ENCODE results near the gene RABEP2. TPM values are rescaled to one million over a fixed set of nuclear protein-coding genes. Genes with fewer than 3 reads are reported as not detected.
A peak's percentile ranks its signal among the peaks of the same experiment; 100 is the strongest.
"Not testable (repeated sequence)": the region's sequence is repeated elsewhere in the genome, so short reads cannot be mapped to it uniquely, and the experiment has no call there.

RABEP2 gene
- total RNA-seq, 1 experiment from 2014 or later: 17.5 TPM

- H3K27me3 ChIP-seq (ENCODE audit: insufficient read depth, low read length): no peaks in the 10 kb centered on the region
- Mint-ChIP-seq H3K36me3 (ENCODE audit: insufficient read depth in 1 of 3, low read depth in 3 of 3) (no peaks in the 10 kb centered on the region), H3K9me3 (no peaks in the 10 kb centered on the region), H3K4me1 (peaks cover 17 to 21% of the 10 kb centered on the region in 2 experiments), H3K27ac (no peak overlapping the region; a peak in 1 of 7 replicates), H3K27me3 (ENCODE audit: low read depth) (no peaks in the 10 kb centered on the region; the same call in 1 of the 2 replicates), H3K4me3 (no peak overlapping the region)
- H4K5ac ChIP-seq (ENCODE audit: insufficient read length, low read depth, low read length): no peak overlapping the region
- no peak overlapping the region for H3K4ac ChIP-seq (ENCODE audit: low read depth, low read length)
- H3K23ac ChIP-seq (ENCODE audit: insufficient read length, low read depth, low read length): no peak overlapping the region
- peaks cover 12% of the 10 kb centered on the region for H3K23me2 ChIP-seq (ENCODE audit: insufficient read length, low read depth, low read length, poor library complexity, severe bottlenecking)
- no peak overlapping the region for H4K8ac ChIP-seq (replicated peaks; ENCODE audit: insufficient read length, low read depth, low read length)
- H3K18ac ChIP-seq (ENCODE audit: insufficient read length, low read depth, low read length): no peak overlapping the region
- no peak overlapping the region for H4K91ac ChIP-seq (ENCODE audit: insufficient read length, low read depth, low read length)
- H2BK120ac ChIP-seq (ENCODE audit: low read depth, low read length, poor library complexity, severe bottlenecking): no peak overlapping the region
- no peak overlapping the region for H2BK20ac ChIP-seq (ENCODE audit: low read depth, low read length, poor library complexity, severe bottlenecking)
- no peak overlapping the region for H3T11ph ChIP-seq (ENCODE audit: low read length)
- no peak overlapping the region for H2AFZ ChIP-seq (ENCODE audit: low read length)
- no peaks in the 10 kb centered on the region for H3K9me3 ChIP-seq (ENCODE audit: control insufficient read depth, low read depth, low read length)
- H3K56ac ChIP-seq (ENCODE audit: insufficient read length, low read depth, low read length): no peak overlapping the region
- H3K4me2 ChIP-seq (ENCODE audit: insufficient read depth, insufficient read length, low read length): no peak overlapping the region
- no peak overlapping the region for H2BK15ac ChIP-seq (ENCODE audit: low read depth, low read length)
- no peaks in the 10 kb centered on the region for H3K4me1 ChIP-seq (ENCODE audit: insufficient read depth, low read length)
- no peak overlapping the region for H2BK12ac ChIP-seq (ENCODE audit: insufficient read length, low read depth, low read length)
- no peaks in the 10 kb centered on the region for H3K79me2 ChIP-seq (ENCODE audit: insufficient read depth, low read length)
- WGBS (ENCODE audit: extremely low coverage, insufficient read length, low lambda C conversion rate): no CpG with 5 or more reads among the region's 1 CpG
- H4K20me1 ChIP-seq (ENCODE audit: control insufficient read depth, insufficient read depth, insufficient read length): no peaks in the 10 kb centered on the region
- no peak for DNase-seq
- H3K27ac ChIP-seq (ENCODE audit: insufficient read length, low read depth, low read length): no peak overlapping the region
- H2BK5ac ChIP-seq (ENCODE audit: insufficient read length, low read length): no peak overlapping the region
- no peaks in the 10 kb centered on the region for H3K79me1 ChIP-seq (ENCODE audit: insufficient read depth, low read depth, low read length, poor library complexity, severe bottlenecking)
- TF ChIP-seq, protein P1, sequence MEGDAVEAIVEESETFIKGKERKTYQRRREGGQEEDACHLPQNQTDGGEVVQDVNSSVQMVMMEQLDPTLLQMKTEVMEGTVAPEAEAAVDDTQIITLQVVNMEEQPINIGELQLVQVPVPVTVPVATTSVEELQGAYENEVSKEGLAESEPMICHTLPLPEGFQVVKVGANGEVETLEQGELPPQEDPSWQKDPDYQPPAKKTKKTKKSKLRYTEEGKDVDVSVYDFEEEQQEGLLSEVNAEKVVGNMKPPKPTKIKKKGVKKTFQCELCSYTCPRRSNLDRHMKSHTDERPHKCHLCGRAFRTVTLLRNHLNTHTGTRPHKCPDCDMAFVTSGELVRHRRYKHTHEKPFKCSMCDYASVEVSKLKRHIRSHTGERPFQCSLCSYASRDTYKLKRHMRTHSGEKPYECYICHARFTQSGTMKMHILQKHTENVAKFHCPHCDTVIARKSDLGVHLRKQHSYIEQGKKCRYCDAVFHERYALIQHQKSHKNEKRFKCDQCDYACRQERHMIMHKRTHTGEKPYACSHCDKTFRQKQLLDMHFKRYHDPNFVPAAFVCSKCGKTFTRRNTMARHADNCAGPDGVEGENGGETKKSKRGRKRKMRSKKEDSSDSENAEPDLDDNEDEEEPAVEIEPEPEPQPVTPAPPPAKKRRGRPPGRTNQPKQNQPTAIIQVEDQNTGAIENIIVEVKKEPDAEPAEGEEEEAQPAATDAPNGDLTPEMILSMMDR (conservative IDR thresholded peaks at IDR 0.05): no peak
- H3K9ac ChIP-seq (ENCODE audit: extremely low read depth, insufficient read length, low read length): peak overlapping the region; percentile 18
- H2AK5ac ChIP-seq (ENCODE audit: insufficient read length, low read length): no peak overlapping the region
- H3K14ac ChIP-seq (ENCODE audit: insufficient read depth, low read length): no peak overlapping the region
Observed at GRCh38 chr16:28927815-28928214, 2.8 kb upstream of the RABEP2 start.

GRCh38 chr16:28926284-28926683 lies 1.2 kb upstream of the RABEP2 start:
- Mint-ChIP-seq H3K4me1 (peaks cover 17 to 21% of the 10 kb centered on the region in 2 experiments), H3K4me3 (peak overlapping the region; percentile 91 to 96), H3K27ac (peak overlapping the region in 1 of 3 experiments; percentile 98; a peak in 1 of 7 replicates)
- not testable (repeated sequence) for H3K56ac ChIP-seq (ENCODE audit: insufficient read length, low read depth, low read length); H3K36me3 Mint-ChIP-seq (ENCODE audit: insufficient read depth in 1 of 3, low read depth in 3 of 3); H3K9me3 Mint-ChIP-seq; H2BK15ac ChIP-seq (ENCODE audit: low read depth, low read length); H3K79me2 ChIP-seq (ENCODE audit: insufficient read depth, low read length); H3K9me3 ChIP-seq (ENCODE audit: control insufficient read depth, low read depth, low read length); H3K9ac ChIP-seq (ENCODE audit: extremely low read depth, insufficient read length, low read length); H3K27me3 Mint-ChIP-seq (ENCODE audit: low read depth); H3K4ac ChIP-seq (ENCODE audit: low read depth, low read length); H3K4me1 ChIP-seq (ENCODE audit: insufficient read depth, low read length); H2BK5ac ChIP-seq (ENCODE audit: insufficient read length, low read length); H4K5ac ChIP-seq (ENCODE audit: insufficient read length, low read depth, low read length); H3K14ac ChIP-seq (ENCODE audit: insufficient read depth, low read length); DNase-seq; H3K27ac ChIP-seq (ENCODE audit: insufficient read length, low read depth, low read length); H3T11ph ChIP-seq (ENCODE audit: low read length); H2AK5ac ChIP-seq (ENCODE audit: insufficient read length, low read length); H2BK12ac ChIP-seq (ENCODE audit: insufficient read length, low read depth, low read length); H2BK120ac ChIP-seq (ENCODE audit: low read depth, low read length, poor library complexity, severe bottlenecking); H4K8ac ChIP-seq (replicated peaks; ENCODE audit: insufficient read length, low read depth, low read length); H3K23ac ChIP-seq (ENCODE audit: insufficient read length, low read depth, low read length); H2BK20ac ChIP-seq (ENCODE audit: low read depth, low read length, poor library complexity, severe bottlenecking); H3K27me3 ChIP-seq (ENCODE audit: insufficient read depth, low read length); H3K18ac ChIP-seq (ENCODE audit: insufficient read length, low read depth, low read length); H4K91ac ChIP-seq (ENCODE audit: insufficient read length, low read depth, low read length); H3K79me1 ChIP-seq (ENCODE audit: insufficient read depth, low read depth, low read length, poor library complexity, severe bottlenecking); H2AFZ ChIP-seq (ENCODE audit: low read length); H4K20me1 ChIP-seq (ENCODE audit: control insufficient read depth, insufficient read depth, insufficient read length)
- H3K4me2 ChIP-seq (ENCODE audit: insufficient read depth, insufficient read length, low read length): peak overlapping the region; percentile 100
- WGBS (ENCODE audit: extremely low coverage, insufficient read length, low lambda C conversion rate): no CpG with 5 or more reads among the region's 2 CpGs
- peaks cover 12% of the 10 kb centered on the region for H3K23me2 ChIP-seq (ENCODE audit: insufficient read length, low read depth, low read length, poor library complexity, severe bottlenecking)
